Measurements from ENCODE around the gene ZFP62.

DNA sequence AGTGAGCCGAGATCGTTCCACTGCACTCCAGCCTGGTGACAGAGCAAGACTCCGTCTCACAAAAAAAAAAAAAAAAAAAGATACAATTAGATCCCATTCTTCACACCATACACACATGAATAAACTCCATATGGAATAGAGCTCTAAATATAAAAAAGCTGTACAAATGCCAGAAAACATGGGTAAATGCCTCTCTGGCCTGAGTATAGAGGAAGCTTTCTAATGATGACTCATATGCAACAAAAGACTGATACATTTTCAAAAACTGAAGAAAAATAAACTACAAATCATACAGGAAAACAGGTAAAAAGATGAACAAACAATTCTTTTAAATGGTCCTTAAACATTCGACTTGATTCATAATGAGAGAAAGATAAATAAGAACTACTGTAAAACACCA lies 8.6 kb downstream of the ZFP62 start:
- TF ChIP-seq, protein P1, sequence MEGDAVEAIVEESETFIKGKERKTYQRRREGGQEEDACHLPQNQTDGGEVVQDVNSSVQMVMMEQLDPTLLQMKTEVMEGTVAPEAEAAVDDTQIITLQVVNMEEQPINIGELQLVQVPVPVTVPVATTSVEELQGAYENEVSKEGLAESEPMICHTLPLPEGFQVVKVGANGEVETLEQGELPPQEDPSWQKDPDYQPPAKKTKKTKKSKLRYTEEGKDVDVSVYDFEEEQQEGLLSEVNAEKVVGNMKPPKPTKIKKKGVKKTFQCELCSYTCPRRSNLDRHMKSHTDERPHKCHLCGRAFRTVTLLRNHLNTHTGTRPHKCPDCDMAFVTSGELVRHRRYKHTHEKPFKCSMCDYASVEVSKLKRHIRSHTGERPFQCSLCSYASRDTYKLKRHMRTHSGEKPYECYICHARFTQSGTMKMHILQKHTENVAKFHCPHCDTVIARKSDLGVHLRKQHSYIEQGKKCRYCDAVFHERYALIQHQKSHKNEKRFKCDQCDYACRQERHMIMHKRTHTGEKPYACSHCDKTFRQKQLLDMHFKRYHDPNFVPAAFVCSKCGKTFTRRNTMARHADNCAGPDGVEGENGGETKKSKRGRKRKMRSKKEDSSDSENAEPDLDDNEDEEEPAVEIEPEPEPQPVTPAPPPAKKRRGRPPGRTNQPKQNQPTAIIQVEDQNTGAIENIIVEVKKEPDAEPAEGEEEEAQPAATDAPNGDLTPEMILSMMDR (IDR thresholded peaks at IDR 0.05), result no peak
- TF ChIP-seq EP300 (IDR thresholded peaks at IDR 0.05), result no peak
